Measurements from ENCODE around the gene SPTB.

Gene SPTB

DNA sequence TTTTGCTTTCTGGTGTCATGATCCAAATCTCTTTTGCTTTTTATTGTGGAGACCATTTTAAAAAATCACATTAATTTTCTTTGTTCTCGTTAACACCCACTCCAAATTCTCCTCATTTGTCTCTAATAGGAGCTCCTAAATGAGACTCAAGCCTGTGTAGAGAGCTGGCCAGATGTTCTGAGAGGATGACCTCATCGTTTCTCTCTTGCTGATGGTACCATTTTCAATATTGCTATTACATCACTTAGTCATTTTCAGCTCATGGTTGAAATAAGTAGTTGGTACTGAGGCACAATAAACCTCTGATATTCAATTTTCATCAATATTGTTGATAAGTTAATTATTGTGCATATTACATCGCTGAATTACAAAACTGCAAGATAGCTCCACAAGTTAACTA is 31.5 kb downstream of the SPTB start:
- TF ChIP-seq CTCF (IDR thresholded peaks at IDR 0.05; ENCODE audit: extremely low read depth, insufficient read depth, missing control alignments), result no peak
- DNase-seq (ENCODE audit: low spot score), result peak; percentile 49
- in situ Hi-C loops (cut with MboI; ENCODE audit: low pct_unique_long_range_greater_than_20kb, low sequenced_read_pairs, unreplicated experiment), result no loop called here

- no peak for TF ChIP-seq CTCF (IDR thresholded peaks at IDR 0.05; ENCODE audit: extremely low read depth, insufficient read depth, missing control alignments)
- in situ Hi-C loops (cut with MboI; ENCODE audit: low pct_unique_long_range_greater_than_20kb, low sequenced_read_pairs, unreplicated experiment), result no loop called here
- DNase-seq (ENCODE audit: low spot score), result no peak
These were observed 33.4 kb downstream of the SPTB start for GRCh38 chr14:64846319-64846718.

DNA sequence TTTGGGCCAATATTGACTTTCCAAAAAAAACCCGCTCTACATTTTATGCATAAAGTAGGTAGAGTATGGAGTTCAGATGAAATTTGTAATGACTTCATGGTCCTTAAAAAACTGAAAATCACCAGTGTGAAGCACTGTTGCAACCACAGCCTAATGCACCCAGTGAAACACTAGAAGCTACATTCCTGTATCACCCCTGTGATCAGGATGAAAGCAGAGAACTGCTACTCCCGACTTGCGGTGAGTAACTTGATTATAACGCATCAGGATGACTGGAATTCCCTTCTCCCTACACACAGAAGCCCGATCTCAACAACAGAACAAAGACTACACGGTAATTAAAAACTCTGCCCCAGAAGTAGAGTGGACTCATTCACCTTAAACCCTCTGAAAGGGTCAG is 33.8 kb downstream of the SPTB start:
- no peak for TF ChIP-seq CTCF (IDR thresholded peaks at IDR 0.05; ENCODE audit: extremely low read depth, insufficient read depth, missing control alignments)
- in situ Hi-C loops (cut with MboI; ENCODE audit: low pct_unique_long_range_greater_than_20kb, low sequenced_read_pairs, unreplicated experiment), result no loop called here
- DNase-seq (ENCODE audit: low spot score), result no peak

DNA sequence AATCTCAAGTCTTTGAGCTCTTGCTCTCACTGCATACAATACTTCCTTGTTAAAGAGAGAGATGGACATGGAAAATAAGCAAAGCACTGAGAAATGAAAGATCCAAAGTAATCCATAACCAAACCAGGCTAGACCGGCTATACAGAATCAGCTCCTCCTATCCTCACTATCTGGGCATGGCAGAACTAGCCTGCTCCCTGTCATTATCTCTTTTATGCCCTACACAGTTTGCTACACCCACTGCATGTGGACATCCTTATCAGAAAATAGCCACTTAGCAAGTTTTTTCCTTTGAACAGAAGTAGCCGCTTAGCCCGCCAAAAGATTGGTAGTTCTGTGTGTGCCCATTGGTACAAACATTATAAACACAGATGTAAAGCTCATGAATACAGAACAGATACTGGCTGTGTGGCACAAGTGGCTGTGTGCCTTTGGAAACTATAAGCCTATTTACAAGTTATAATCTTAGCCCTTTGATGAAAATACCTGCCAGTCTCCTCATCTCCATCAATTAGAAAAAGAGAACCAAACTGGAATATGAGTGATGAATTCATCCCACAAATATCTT is 34.7 kb downstream of the SPTB start:
- in situ Hi-C loops (cut with MboI; ENCODE audit: low pct_unique_long_range_greater_than_20kb, low sequenced_read_pairs, unreplicated experiment), result no loop called here
- no peak for TF ChIP-seq CTCF (IDR thresholded peaks at IDR 0.05; ENCODE audit: extremely low read depth, insufficient read depth, missing control alignments)
- DNase-seq (ENCODE audit: low spot score), result no peak

GRCh38 chr14:64844272-64844671 is 35.4 kb downstream of the SPTB start:
- peak; percentile 48 for DNase-seq (ENCODE audit: low spot score)
- TF ChIP-seq CTCF (IDR thresholded peaks at IDR 0.05; ENCODE audit: extremely low read depth, insufficient read depth, missing control alignments), result no peak
- in situ Hi-C loops (cut with MboI; ENCODE audit: low pct_unique_long_range_greater_than_20kb, low sequenced_read_pairs, unreplicated experiment), result no loop called here

DNA sequence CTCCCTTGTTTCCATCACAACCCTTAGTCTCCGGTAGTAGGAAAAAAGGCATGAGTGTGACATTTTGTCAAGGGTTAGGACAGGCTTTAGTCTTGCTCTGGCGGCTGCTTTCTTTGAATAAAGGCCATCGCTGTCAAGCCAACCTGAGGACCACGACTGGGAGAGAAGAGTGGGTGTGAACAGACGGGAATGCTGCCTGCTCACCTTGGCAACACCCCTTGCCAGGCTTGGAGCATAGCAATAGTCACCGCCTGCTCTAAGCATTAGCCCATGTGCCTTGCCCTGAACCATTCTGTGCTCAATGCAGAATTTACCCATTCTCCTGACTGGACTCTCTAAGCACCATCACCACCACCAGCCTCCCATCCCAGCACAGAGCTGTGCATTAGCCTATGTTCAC is 36.2 kb downstream of the SPTB start:
- DNase-seq (ENCODE audit: low spot score), result no peak
- in situ Hi-C loops (cut with MboI; ENCODE audit: low pct_unique_long_range_greater_than_20kb, low sequenced_read_pairs, unreplicated experiment), result no loop called here
- TF ChIP-seq CTCF (IDR thresholded peaks at IDR 0.05; ENCODE audit: extremely low read depth, insufficient read depth, missing control alignments), result no peak
